CD4-positive, alpha-beta T cell treated with Interleukin-10 for 1 hour (primary cell): Measurements from ENCODE around the gene MSH2.

Source experiments
- DNase-seq: peaks from one replicate; pipeline ENCODE4 v3.0.0-alpha.2; 2020

MSH2 gene

GRCh38 chr2:47509821-47510385 is 106.9 kb downstream of the MSH2 start:
- DNase-seq = no peak

GRCh38 chr2:47510745-47511144 is 107.8 kb downstream of the MSH2 start:
- no peak for DNase-seq

- no peak for DNase-seq
Observed at GRCh38 chr2:47512581-47513083, 109.7 kb downstream of the MSH2 start.

- DNase-seq = no peak
Observed at GRCh38 chr2:47513981-47514520, 111.1 kb downstream of the MSH2 start.

GRCh38 chr2:47516360-47517104 is 113.6 kb downstream of the MSH2 start:
- DNase-seq = no peak

- DNase-seq = no peak
Observed at GRCh38 chr2:47518497-47519146, 115.7 kb downstream of the MSH2 start.

- DNase-seq = no peak
Observed at GRCh38 chr2:47519147-47519537, 116.2 kb downstream of the MSH2 start.

- DNase-seq = no peak
Observed at GRCh38 chr2:47519604-47520301, 116.8 kb downstream of the MSH2 start.

- DNase-seq = no peak
Observed at GRCh38 chr2:47520302-47520630, 117.3 kb downstream of the MSH2 start.

GRCh38 chr2:47520825-47521665 is 118.1 kb downstream of the MSH2 start:
- peak; percentile 80 for DNase-seq

GRCh38 chr2:47521666-47522285 is 118.8 kb downstream of the MSH2 start:
- no peak for DNase-seq

- DNase-seq = no peak
Observed at GRCh38 chr2:47525167-47525566, 122.2 kb downstream of the MSH2 start.

GRCh38 chr2:47528455-47528854 is 125.5 kb downstream of the MSH2 start:
- DNase-seq = no peak

- no peak for DNase-seq
Observed at GRCh38 chr2:47528874-47529273, 125.9 kb downstream of the MSH2 start.

- no peak for DNase-seq
Observed at GRCh38 chr2:47530105-47530760, 127.3 kb downstream of the MSH2 start.

- no peak for DNase-seq
Observed at GRCh38 chr2:47531378-47532042, 128.6 kb downstream of the MSH2 start.
